GM23338 (cell line): ENCODE data around the gene HPCA.

Experiments
- CREB1 ChIP-seq: fragments of 250-450 bp; sonication (Bioruptor Pico); IDR thresholded peaks from 2 replicates; pipeline ENCODE4 v1.5.0; 2020; ENCODE audit warnings: low read depth, mild to moderate bottlenecking, moderate library complexity
- CTCF ChIP-seq, 2 experiments: fragments of 200-600 bp in 1 of 2; sonication (generic) in 1 of 2; conservative IDR thresholded peaks; 2 replicates each; pipeline versions ENCODE4 v1.5.1 to v1.6.1; 2016 to 2017; ENCODE audit warnings: antibody characterized with exemption in 2 of 2, low read depth in 2 of 2, mild to moderate bottlenecking in 2 of 2, moderate library complexity in 1 of 2

GRCh38 chr1:32873484-32873883 lies 12.8 kb upstream of the HPCA start:
- TF ChIP-seq CREB1, result no peak
- no peak for TF ChIP-seq CTCF (conservative IDR thresholded peaks at IDR 0.05; ENCODE audit: low read depth in 2 of 2)
